Coronary artery (tissue), 2 donors: ENCODE measurements around the gene NODAL.

Source experiments
- DNase-seq: peaks from one replicate; pipeline ENCODE4 v3.0.0-alpha.2; 2017; ENCODE audit warnings: low spot score
- H3K27ac ChIP-seq, 2 donors: fragments of 200-600 bp; sonication (generic); one replicate each; pipeline ENCODE4 v1.5.1; 2016 to 2019
- H3K4me3 ChIP-seq: fragments of 200-600 bp; sonication (generic); 2 replicates; pipeline ENCODE4 v1.5.1; 2016; ENCODE audit warnings: mild to moderate bottlenecking, moderate library complexity
- CTCF ChIP-seq: fragments of 200-600 bp; sonication (generic); IDR thresholded peaks from one replicate; pipeline ENCODE4 v1.5.1; 2019; ENCODE audit warnings: antibody characterized with exemption

Gene NODAL

GRCh38 chr10:70417568-70417967, 23.9 kb downstream of the NODAL start:
- DNase-seq: no peak
- no peak overlapping the region for H3K27ac ChIP-seq
- no peak overlapping the region for H3K4me3 ChIP-seq
- no peak for TF ChIP-seq CTCF

GRCh38 chr10:70412356-70412755, 29.1 kb downstream of the NODAL start:
- no peak overlapping the region for H3K27ac ChIP-seq
- TF ChIP-seq CTCF: no peak

GRCh38 chr10:70410608-70411007, 30.9 kb downstream of the NODAL start:
- Histone ChIP-seq H3K27ac (no peak overlapping the region), H3K4me3 (no peak overlapping the region)
- no peak for TF ChIP-seq CTCF
- no peak for DNase-seq

More at GRCh38 chr10:70412356-70412755, 29.1 kb downstream of the NODAL start:
- H3K4me3 ChIP-seq: no peak overlapping the region
- no peak for DNase-seq

GRCh38 chr10:70409772-70410171, 31.7 kb downstream of the NODAL start:
- no peak for TF ChIP-seq CTCF
- Histone ChIP-seq H3K27ac (no peak overlapping the region), H3K4me3 (no peak overlapping the region)
- no peak for DNase-seq

GRCh38 chr10:70405037-70405824, 36.2 kb downstream of the NODAL start:
- peak; percentile 96 for DNase-seq
- peak overlapping the region; percentile 83 for H3K4me3 ChIP-seq
- no peak for TF ChIP-seq CTCF
- peak overlapping the region; percentile 96 to 97 for H3K27ac ChIP-seq

GRCh38 chr10:70404787-70405036, 36.8 kb downstream of the NODAL start:
- no peak for DNase-seq
- Histone ChIP-seq H3K4me3 (peak overlapping the region; percentile 83), H3K27ac (peak overlapping the region; percentile 96 to 97)
- no peak for TF ChIP-seq CTCF

GRCh38 chr10:70404036-70404786, 37.3 kb downstream of the NODAL start, which contains the start of gene EIF4EBP2:
TSS of gene EIF4EBP2 (plus strand) at chr10:70404145. CDS start at chr10:70404402, 257 bp downstream.
- Histone ChIP-seq H3K27ac (peak within 1 kb of the TSS; percentile 96 to 97), H3K4me3 (peak within 1 kb of the TSS; percentile 83)
- DNase-seq: peak; percentile 99
- no peak for TF ChIP-seq CTCF
